H1 (cell line): ENCODE results near the gene SYTL1. TPM values are rescaled to one million over a fixed set of nuclear protein-coding genes. Genes with fewer than 3 reads are reported as not detected.

ENCODE experiments used
- ASH2L ChIP-seq: fragments of 200-600, 300-600 bp; sonication (generic); IDR thresholded peaks from one replicate; pipeline ENCODE4 v1.7.1; 2017; ENCODE audit warnings: low read length
- ATF2 ChIP-seq: IDR thresholded peaks from 2 replicates; pipeline ENCODE4 v1.6.1; 2012; ENCODE audit warnings: low read length, inconsistent platforms
- ATF3 ChIP-seq: IDR thresholded peaks from 2 replicates; pipeline ENCODE4 v1.6.1; 2011; ENCODE audit warnings: low read depth, mild to moderate bottlenecking, low read length; ENCODE audit not compliant: insufficient read depth
- CHD7 ChIP-seq: fragments of 300-600 bp; sonication (generic); IDR thresholded peaks from 2 replicates; pipeline ENCODE4 v1.7.1; 2012; ENCODE audit warnings: low read length, moderate library complexity, mild to moderate bottlenecking, inconsistent platforms; ENCODE audit not compliant: insufficient replicate concordance
- HDAC2 ChIP-seq, 2 experiments: fragments of 300-600 bp in 1 of 2; sonication (generic) in 1 of 2; IDR thresholded peaks; 2 replicates each; pipeline ENCODE4 v1.6.1; 2011 to 2012; ENCODE audit warnings: low read depth in 2 of 2, low read length in 2 of 2, mild to moderate bottlenecking in 2 of 2, moderate library complexity in 2 of 2, borderline replicate concordance in 1 of 2, inconsistent platforms in 1 of 2
- TAF1 ChIP-seq: IDR thresholded peaks from 2 replicates; pipeline ENCODE4 v1.6.1; 2011; ENCODE audit warnings: mild to moderate bottlenecking, low read depth, low read length
- TBP ChIP-seq: IDR thresholded peaks from 2 replicates; pipeline ENCODE4 v1.6.1; 2011; ENCODE audit warnings: low read depth, low read length, improper control_type of control experiment
- polyA plus RNA-seq, 7 experiments: library from polyadenylated mRNA; depleted of rRNA in 3 of 7; stranded (reverse) in 5 of 7; unstranded in 2 of 7; fragments of >200 nt in 5 of 7; fragments of 200-250 nt in 2 of 7; gene quantifications; 1 replicate in 5 of 7; 2 replicates in 1 of 7; 4 replicates in 1 of 7; pipeline versions ENCODE4 v1.2.1 to v1.2.3, GENCODE V29; 2011 to 2013; ENCODE audit warnings: missing spikeins in 2 of 7, mixed read lengths in 2 of 7
- total RNA-seq: library from RNA; stranded (reverse); fragmentation: NEBNext Ultra II Directional; extraction: Animal tissue kit (Norgen Biotek cat#: 25700); gene quantifications from 2 replicates; pipeline ENCODE4 v1.2.1, GENCODE V29; 2021

The SYTL1 gene
- total and polyA plus RNA-seq, 2 of the 8 experiments (the other 6 are each of a cell fraction or from before 2014, with no cell fraction given) = 6.4 to 19.5 TPM

- TF ChIP-seq CHD7 (no peak), ATF3 (peak; percentile 14; the same call in 1 of the 2 replicates), HDAC2 (IDR thresholded peaks at IDR 0.05; ENCODE audit: borderline replicate concordance in 1 of 2, low read depth in 2 of 2, low read length in 2 of 2) (peak; percentile 70 to 81; a peak in 1 of 4 replicates), ATF2 (0 out of 2 replicates have a peak, but pooled peaks have one; percentile 71), ASH2L (peak; percentile 86), TBP (peak; percentile 77), TAF1 (peak; percentile 84)
Observed at GRCh38 chr1:27321813-27322568, 19.8 kb upstream of the SYTL1 start, which contains the start of gene TMEM222 (continued).
